HepG2 (cell line): ENCODE data around the gene STEAP3. TPM values are rescaled to one million over a fixed set of nuclear protein-coding genes. Genes with fewer than 3 reads are reported as not detected.

ENCODE experiments used
- CAMTA2 ChIP-seq: sonication (generic); formaldehyde crosslinking; IDR thresholded peaks from 2 replicates; pipeline ENCODE4 v1.4.0; 2020; ENCODE audit warnings: mild to moderate bottlenecking, missing genetic modification reagents, borderline replicate concordance
- JUN ChIP-seq: sonication (generic); formaldehyde crosslinking; IDR thresholded peaks from 2 replicates; pipeline ENCODE4 v1.4.0; 2020; ENCODE audit warnings: mild to moderate bottlenecking, missing genetic modification reagents
- MIER2 ChIP-seq: IDR thresholded peaks from 2 replicates; pipeline ENCODE4 v1.6.1; 2016; ENCODE audit warnings: missing biosample characterization, missing genetic modification reagents
- SMC3 ChIP-seq: IDR thresholded peaks from 2 replicates; pipeline ENCODE4 v1.6.1; 2011; ENCODE audit warnings: low read length, improper control_type of control experiment
- STAG1 ChIP-seq: sonication (generic); formaldehyde crosslinking; IDR thresholded peaks from 2 replicates; pipeline ENCODE4 v1.4.0; 2020; ENCODE audit warnings: missing genetic modification reagents
- ZNF274 ChIP-seq: sonication (generic); formaldehyde crosslinking; IDR thresholded peaks from 2 replicates; pipeline ENCODE4 v1.5.1; 2020; ENCODE audit warnings: mild to moderate bottlenecking, missing genetic modification reagents
- ZNF343 ChIP-seq: sonication (generic); formaldehyde crosslinking; IDR thresholded peaks from 2 replicates; pipeline ENCODE4 v1.4.0; 2020; ENCODE audit warnings: mild to moderate bottlenecking, missing genetic modification reagents
- ZSCAN25 ChIP-seq: sonication (generic); formaldehyde crosslinking; IDR thresholded peaks from 2 replicates; pipeline ENCODE4 v1.8.0; 2022; ENCODE audit warnings: mild to moderate bottlenecking, missing genetic modification reagents
- polyA plus RNA-seq, 8 experiments: library from polyadenylated mRNA; depleted of rRNA in 3 of 8; stranded (reverse) in 7 of 8; unstranded in 1 of 8; fragments of >200 nt; fragmentation: Illumina TruSeq in 4 of 8; extraction: Trizol in 4 of 8; gene quantifications; 2 replicates each; pipeline versions ENCODE4 v1.2.1 to v1.2.3, GENCODE V29; 2011 to 2016; ENCODE audit warnings: low read depth in 4 of 8, missing spikeins in 1 of 8, mixed read lengths in 1 of 8; ENCODE audit not compliant: insufficient read depth in 1 of 8
- total RNA-seq, 5 experiments: library from RNA; depleted of rRNA; stranded (reverse); fragments of >200 nt; fragmentation: Illumina TruSeq; extraction: Trizol; gene quantifications; 2 replicates each; pipeline ENCODE4 v1.2.3, GENCODE V29; 2016; ENCODE audit warnings: low read depth in 1 of 5
- TF ChIP-seq, protein P1 (sequence below): IDR thresholded peaks from 2 replicates; pipeline ENCODE4 v1.6.1; 2012; ENCODE audit warnings: low read length, improper control_type of control experiment
- TF ChIP-seq, protein P2 (sequence below): sonication (generic); formaldehyde crosslinking; IDR thresholded peaks from 2 replicates; pipeline ENCODE4 v1.5.0; 2020; ENCODE audit warnings: mild to moderate bottlenecking, missing genetic modification reagents, borderline replicate concordance
- TF ChIP-seq, protein P3 (sequence below): sonication (generic); formaldehyde crosslinking; IDR thresholded peaks from 2 replicates; pipeline ENCODE4 v1.4.0; 2020; ENCODE audit warnings: missing genetic modification reagents
- TF ChIP-seq, protein P4 (sequence below): sonication (generic); formaldehyde crosslinking; IDR thresholded peaks from 2 replicates; pipeline ENCODE4 v1.4.0; 2020; ENCODE audit warnings: missing genetic modification reagents, mild to moderate bottlenecking, borderline replicate concordance

The STEAP3 gene
- total and polyA plus RNA-seq, 2 of the 13 experiments (the other 11 are each of a cell fraction or from before 2014, with no cell fraction given): 7.3 to 21.1 TPM

DNA sequence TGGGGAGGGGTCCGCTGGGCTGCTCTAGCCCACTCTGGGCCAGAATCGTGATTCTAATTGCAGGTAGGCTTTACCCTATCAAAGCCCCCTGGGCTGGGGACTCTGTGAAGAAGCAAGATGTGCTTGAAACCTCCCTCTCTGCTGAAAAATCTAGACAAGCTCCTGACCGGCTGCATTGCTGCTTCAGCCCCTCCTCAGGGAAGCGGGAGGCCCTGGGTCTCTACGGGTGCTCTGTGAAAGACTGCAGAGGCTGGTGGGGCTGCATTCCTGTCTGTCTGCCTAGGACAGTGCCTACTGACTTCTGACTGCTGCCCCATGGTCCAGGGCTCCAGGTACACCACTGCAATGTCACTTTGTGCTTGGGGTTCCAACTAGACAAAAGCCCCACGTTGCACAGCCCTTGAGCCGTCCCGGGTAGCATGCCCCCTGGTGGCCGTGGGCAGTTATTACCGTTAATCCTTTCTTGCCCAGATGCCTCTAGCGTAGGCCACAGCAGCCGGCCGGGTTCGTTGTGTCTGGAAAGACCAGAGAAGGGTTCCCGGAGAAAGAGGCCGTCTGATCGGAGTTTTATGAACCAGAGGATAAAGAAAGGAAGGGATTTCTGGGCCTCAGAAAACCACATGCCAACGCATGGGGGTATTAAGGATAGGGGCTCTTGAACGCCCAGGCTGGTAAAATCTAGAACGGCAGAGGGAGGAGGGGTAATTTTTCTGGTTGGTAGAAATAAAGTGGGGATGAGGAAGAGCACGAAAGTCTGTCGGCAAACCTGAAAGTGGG lies 49.2 kb upstream of the STEAP3 start (continued):
- no peak for TF ChIP-seq CAMTA2 (CRISPR knock-in tag)
- 0 out of 2 replicates have a peak, but pooled peaks have one; percentile 19 for TF ChIP-seq ZNF274 (CRISPR knock-in tag)
- TF ChIP-seq, protein P1, sequence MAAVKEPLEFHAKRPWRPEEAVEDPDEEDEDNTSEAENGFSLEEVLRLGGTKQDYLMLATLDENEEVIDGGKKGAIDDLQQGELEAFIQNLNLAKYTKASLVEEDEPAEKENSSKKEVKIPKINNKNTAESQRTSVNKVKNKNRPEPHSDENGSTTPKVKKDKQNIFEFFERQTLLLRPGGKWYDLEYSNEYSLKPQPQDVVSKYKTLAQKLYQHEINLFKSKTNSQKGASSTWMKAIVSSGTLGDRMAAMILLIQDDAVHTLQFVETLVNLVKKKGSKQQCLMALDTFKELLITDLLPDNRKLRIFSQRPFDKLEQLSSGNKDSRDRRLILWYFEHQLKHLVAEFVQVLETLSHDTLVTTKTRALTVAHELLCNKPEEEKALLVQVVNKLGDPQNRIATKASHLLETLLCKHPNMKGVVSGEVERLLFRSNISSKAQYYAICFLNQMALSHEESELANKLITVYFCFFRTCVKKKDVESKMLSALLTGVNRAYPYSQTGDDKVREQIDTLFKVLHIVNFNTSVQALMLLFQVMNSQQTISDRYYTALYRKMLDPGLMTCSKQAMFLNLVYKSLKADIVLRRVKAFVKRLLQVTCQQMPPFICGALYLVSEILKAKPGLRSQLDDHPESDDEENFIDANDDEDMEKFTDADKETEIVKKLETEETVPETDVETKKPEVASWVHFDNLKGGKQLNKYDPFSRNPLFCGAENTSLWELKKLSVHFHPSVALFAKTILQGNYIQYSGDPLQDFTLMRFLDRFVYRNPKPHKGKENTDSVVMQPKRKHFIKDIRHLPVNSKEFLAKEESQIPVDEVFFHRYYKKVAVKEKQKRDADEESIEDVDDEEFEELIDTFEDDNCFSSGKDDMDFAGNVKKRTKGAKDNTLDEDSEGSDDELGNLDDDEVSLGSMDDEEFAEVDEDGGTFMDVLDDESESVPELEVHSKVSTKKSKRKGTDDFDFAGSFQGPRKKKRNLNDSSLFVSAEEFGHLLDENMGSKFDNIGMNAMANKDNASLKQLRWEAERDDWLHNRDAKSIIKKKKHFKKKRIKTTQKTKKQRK: no peak
- TF ChIP-seq ZSCAN25 (CRISPR knock-in tag): no peak
- peak; percentile 64 for TF ChIP-seq STAG1 (CRISPR knock-in tag)
- TF ChIP-seq ZNF343: 0 out of 2 replicates have a peak, but pooled peaks have one; percentile 39
- peak; percentile 73; the same call in 1 of the 2 replicates for TF ChIP-seq MIER2 (CRISPR knock-in tag)
- TF ChIP-seq, protein P2, sequence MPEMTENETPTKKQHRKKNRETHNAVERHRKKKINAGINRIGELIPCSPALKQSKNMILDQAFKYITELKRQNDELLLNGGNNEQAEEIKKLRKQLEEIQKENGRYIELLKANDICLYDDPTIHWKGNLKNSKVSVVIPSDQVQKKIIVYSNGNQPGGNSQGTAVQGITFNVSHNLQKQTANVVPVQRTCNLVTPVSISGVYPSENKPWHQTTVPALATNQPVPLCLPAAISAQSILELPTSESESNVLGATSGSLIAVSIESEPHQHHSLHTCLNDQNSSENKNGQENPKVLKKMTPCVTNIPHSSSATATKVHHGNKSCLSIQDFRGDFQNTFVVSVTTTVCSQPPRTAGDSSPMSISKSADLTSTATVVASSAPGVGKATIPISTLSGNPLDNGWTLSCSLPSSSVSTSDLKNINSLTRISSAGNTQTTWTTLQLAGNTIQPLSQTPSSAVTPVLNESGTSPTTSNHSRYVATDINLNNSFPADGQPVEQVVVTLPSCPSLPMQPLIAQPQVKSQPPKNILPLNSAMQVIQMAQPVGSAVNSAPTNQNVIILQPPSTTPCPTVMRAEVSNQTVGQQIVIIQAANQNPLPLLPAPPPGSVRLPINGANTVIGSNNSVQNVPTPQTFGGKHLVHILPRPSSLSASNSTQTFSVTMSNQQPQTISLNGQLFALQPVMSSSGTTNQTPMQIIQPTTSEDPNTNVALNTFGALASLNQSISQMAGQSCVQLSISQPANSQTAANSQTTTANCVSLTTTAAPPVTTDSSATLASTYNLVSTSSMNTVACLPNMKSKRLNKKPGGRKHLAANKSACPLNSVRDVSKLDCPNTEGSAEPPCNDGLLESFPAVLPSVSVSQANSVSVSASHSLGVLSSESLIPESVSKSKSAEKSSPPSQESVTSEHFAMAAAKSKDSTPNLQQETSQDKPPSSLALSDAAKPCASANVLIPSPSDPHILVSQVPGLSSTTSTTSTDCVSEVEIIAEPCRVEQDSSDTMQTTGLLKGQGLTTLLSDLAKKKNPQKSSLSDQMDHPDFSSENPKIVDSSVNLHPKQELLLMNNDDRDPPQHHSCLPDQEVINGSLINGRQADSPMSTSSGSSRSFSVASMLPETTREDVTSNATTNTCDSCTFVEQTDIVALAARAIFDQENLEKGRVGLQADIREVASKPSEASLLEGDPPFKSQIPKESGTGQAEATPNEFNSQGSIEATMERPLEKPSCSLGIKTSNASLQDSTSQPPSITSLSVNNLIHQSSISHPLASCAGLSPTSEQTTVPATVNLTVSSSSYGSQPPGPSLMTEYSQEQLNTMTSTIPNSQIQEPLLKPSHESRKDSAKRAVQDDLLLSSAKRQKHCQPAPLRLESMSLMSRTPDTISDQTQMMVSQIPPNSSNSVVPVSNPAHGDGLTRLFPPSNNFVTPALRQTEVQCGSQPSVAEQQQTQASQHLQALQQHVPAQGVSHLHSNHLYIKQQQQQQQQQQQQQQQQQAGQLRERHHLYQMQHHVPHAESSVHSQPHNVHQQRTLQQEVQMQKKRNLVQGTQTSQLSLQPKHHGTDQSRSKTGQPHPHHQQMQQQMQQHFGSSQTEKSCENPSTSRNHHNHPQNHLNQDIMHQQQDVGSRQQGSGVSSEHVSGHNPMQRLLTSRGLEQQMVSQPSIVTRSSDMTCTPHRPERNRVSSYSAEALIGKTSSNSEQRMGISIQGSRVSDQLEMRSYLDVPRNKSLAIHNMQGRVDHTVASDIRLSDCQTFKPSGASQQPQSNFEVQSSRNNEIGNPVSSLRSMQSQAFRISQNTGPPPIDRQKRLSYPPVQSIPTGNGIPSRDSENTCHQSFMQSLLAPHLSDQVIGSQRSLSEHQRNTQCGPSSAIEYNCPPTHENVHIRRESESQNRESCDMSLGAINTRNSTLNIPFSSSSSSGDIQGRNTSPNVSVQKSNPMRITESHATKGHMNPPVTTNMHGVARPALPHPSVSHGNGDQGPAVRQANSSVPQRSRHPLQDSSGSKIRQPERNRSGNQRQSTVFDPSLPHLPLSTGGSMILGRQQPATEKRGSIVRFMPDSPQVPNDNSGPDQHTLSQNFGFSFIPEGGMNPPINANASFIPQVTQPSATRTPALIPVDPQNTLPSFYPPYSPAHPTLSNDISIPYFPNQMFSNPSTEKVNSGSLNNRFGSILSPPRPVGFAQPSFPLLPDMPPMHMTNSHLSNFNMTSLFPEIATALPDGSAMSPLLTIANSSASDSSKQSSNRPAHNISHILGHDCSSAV (CRISPR knock-in tag): no peak
- TF ChIP-seq, protein P3, sequence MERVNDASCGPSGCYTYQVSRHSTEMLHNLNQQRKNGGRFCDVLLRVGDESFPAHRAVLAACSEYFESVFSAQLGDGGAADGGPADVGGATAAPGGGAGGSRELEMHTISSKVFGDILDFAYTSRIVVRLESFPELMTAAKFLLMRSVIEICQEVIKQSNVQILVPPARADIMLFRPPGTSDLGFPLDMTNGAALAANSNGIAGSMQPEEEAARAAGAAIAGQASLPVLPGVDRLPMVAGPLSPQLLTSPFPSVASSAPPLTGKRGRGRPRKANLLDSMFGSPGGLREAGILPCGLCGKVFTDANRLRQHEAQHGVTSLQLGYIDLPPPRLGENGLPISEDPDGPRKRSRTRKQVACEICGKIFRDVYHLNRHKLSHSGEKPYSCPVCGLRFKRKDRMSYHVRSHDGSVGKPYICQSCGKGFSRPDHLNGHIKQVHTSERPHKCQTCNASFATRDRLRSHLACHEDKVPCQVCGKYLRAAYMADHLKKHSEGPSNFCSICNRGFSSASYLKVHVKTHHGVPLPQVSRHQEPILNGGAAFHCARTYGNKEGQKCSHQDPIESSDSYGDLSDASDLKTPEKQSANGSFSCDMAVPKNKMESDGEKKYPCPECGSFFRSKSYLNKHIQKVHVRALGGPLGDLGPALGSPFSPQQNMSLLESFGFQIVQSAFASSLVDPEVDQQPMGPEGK (CRISPR knock-in tag): no peak
- TF ChIP-seq SMC3: peak; percentile 69
- TF ChIP-seq, protein P4, sequence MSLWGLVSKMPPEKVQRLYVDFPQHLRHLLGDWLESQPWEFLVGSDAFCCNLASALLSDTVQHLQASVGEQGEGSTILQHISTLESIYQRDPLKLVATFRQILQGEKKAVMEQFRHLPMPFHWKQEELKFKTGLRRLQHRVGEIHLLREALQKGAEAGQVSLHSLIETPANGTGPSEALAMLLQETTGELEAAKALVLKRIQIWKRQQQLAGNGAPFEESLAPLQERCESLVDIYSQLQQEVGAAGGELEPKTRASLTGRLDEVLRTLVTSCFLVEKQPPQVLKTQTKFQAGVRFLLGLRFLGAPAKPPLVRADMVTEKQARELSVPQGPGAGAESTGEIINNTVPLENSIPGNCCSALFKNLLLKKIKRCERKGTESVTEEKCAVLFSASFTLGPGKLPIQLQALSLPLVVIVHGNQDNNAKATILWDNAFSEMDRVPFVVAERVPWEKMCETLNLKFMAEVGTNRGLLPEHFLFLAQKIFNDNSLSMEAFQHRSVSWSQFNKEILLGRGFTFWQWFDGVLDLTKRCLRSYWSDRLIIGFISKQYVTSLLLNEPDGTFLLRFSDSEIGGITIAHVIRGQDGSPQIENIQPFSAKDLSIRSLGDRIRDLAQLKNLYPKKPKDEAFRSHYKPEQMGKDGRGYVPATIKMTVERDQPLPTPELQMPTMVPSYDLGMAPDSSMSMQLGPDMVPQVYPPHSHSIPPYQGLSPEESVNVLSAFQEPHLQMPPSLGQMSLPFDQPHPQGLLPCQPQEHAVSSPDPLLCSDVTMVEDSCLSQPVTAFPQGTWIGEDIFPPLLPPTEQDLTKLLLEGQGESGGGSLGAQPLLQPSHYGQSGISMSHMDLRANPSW: no peak
- TF ChIP-seq JUN (CRISPR knock-in tag): no peak
